Activated CD8-positive, alpha-beta T cell treated with anti-CD3 and anti-CD28 coated beads for 36 hours (primary cell): ENCODE data around the gene TRIM29. TPM values are rescaled to one million over a fixed set of nuclear protein-coding genes. Genes with fewer than 3 reads are reported as not detected.

Experiments
- ATAC-seq: fragments of 200-7000 bp; cut with Tn5 transposase; one replicate; pipeline ENCODE4 v1.10.0; 2021; ENCODE audit warnings: mild to moderate bottlenecking, moderate library complexity
- CTCF ChIA-PET: fragments of 350-600 bp; sonication (Branson Sonifier 250); formaldehyde crosslinking; loops from one replicate; lab custom pipeline; 2021; ENCODE audit warnings: antibody characterized with exemption; lab: Charles Lee
- POLR2A ChIA-PET: fragments of 350-600 bp; sonication (Branson Sonifier 250); formaldehyde crosslinking; loops from one replicate; lab custom pipeline; 2021; ENCODE audit warnings: antibody characterized with exemption; lab: Charles Lee
- DNase-seq: peaks from one replicate; pipeline ENCODE4 v3.0.0-alpha.2; 2020
- H3K27ac Mint-ChIP-seq: one replicate; pipeline ENCODE4 v1.8.0; 2021; ENCODE audit warnings: mild to moderate bottlenecking, mixed read lengths
- H3K27me3 Mint-ChIP-seq: one replicate; pipeline ENCODE4 v1.8.0; 2021; ENCODE audit warnings: mixed read lengths
- H3K36me3 Mint-ChIP-seq: one replicate; pipeline ENCODE4 v1.8.0; 2021; ENCODE audit warnings: low read depth, mixed read lengths
- H3K4me1 Mint-ChIP-seq: one replicate; pipeline ENCODE4 v1.8.0; 2021; ENCODE audit warnings: low read depth, mixed read lengths
- H3K4me3 Mint-ChIP-seq: one replicate; pipeline ENCODE4 v1.8.0; 2021; ENCODE audit warnings: mild to moderate bottlenecking, moderate library complexity, mixed read lengths
- H3K9me3 Mint-ChIP-seq: one replicate; pipeline ENCODE4 v1.8.0; 2021; ENCODE audit warnings: mixed read lengths
- intact Hi-C: fragments of 100-400 bp; cut with micrococcal nuclease; formaldehyde crosslinking; loops from one replicate; pipeline ENCODE4 v1.10.0; 2022
- total RNA-seq, 2 experiments: library from RNA; stranded (reverse); gene quantifications; one replicate each; pipeline ENCODE4 v1.2.3, GENCODE V29; 2021
- TF ChIP-seq, protein P1 (sequence below): fragments of 200-600 bp; IDR thresholded peaks from one replicate; pipeline ENCODE4 v1.8.0; 2022; ENCODE audit warnings: antibody characterized with exemption, mild to moderate bottlenecking

TRIM29 gene
- total RNA-seq, 2 experiments from 2014 or later = not detected

DNA sequence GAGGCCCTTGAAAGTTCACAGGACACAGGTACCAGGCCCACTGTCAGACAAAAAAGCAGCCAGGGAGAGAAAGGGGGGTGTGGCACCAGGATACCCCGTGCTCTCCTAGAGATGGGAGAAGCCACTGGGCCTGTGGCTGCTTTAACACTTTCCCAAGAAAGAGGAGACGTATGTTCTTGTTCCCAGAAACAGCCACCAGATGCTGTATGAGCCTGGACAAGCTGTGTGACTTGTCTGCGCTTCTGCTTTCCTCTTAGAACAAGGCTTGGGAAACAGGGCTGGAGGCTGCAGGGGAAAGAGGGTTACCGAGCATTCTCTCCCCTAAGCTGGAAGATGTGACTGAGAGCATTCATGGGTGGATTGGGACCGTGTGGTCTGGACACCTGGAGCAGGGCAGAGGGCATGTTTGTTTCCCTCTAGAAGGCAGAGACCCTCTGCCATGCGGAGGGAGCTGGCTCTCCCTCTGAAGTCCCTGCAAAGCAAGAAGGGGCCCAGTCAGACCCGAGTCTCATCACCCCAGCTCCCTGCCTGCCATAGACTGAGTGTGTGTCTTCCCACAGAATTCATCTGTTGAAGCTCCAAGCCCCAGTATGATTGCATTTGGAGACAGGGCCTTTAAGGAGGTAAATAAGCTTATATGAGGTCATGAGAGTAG lies 74.1 kb downstream of the TRIM29 start:
- H3K36me3 Mint-ChIP-seq = no peaks in the 10 kb centered on the region
- peaks cover 13% of the 10 kb centered on the region for H3K27me3 Mint-ChIP-seq
- TF ChIP-seq, protein P1, sequence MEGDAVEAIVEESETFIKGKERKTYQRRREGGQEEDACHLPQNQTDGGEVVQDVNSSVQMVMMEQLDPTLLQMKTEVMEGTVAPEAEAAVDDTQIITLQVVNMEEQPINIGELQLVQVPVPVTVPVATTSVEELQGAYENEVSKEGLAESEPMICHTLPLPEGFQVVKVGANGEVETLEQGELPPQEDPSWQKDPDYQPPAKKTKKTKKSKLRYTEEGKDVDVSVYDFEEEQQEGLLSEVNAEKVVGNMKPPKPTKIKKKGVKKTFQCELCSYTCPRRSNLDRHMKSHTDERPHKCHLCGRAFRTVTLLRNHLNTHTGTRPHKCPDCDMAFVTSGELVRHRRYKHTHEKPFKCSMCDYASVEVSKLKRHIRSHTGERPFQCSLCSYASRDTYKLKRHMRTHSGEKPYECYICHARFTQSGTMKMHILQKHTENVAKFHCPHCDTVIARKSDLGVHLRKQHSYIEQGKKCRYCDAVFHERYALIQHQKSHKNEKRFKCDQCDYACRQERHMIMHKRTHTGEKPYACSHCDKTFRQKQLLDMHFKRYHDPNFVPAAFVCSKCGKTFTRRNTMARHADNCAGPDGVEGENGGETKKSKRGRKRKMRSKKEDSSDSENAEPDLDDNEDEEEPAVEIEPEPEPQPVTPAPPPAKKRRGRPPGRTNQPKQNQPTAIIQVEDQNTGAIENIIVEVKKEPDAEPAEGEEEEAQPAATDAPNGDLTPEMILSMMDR = no peak
- POLR2A ChIA-PET = no interaction called here
- H3K9me3 Mint-ChIP-seq = no peaks in the 10 kb centered on the region
- DNase-seq (no peak), ATAC-seq (no peak)
- no peaks in the 10 kb centered on the region for H3K4me1 Mint-ChIP-seq
- CTCF ChIA-PET = interaction anchor here (1.1 kb wide), 1 partner anchor 16 kb away, joined by 4 read pairs; no protein-coding TSS in a partner anchor
- no peak overlapping the region for H3K4me3 Mint-ChIP-seq
- intact Hi-C loops = no loop called here
- no peak overlapping the region for H3K27ac Mint-ChIP-seq

DNA sequence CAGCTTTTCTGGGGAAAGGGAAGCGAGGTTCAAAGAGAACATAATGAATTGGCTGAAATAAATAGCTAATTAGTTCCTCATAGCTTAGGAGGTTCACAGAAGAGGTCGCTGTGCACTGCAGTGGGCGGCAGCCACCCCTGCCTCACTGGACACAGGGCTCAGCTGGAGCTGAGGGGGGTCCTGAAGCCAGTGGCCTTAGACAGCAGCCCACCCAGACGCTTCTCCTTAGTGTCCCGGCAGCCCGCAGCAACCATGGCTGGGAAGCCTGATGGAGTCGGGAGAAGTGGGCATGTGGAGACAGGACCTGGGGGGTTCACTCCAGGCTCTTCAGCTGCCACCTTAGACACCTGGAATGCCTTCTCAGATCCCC lies 75.4 kb downstream of the TRIM29 start:
- Mint-ChIP-seq H3K36me3 (no peaks in the 10 kb centered on the region), H3K4me1 (no peaks in the 10 kb centered on the region), H3K27ac (no peak overlapping the region), H3K27me3 (peaks cover 9% of the 10 kb centered on the region), H3K4me3 (no peak overlapping the region), H3K9me3 (no peaks in the 10 kb centered on the region)
- CTCF ChIA-PET = no interaction called here
- DNase-seq (no peak), ATAC-seq (no peak)
- POLR2A ChIA-PET = no interaction called here
- intact Hi-C loops = no loop called here
- TF ChIP-seq, protein P1 = no peak

DNA sequence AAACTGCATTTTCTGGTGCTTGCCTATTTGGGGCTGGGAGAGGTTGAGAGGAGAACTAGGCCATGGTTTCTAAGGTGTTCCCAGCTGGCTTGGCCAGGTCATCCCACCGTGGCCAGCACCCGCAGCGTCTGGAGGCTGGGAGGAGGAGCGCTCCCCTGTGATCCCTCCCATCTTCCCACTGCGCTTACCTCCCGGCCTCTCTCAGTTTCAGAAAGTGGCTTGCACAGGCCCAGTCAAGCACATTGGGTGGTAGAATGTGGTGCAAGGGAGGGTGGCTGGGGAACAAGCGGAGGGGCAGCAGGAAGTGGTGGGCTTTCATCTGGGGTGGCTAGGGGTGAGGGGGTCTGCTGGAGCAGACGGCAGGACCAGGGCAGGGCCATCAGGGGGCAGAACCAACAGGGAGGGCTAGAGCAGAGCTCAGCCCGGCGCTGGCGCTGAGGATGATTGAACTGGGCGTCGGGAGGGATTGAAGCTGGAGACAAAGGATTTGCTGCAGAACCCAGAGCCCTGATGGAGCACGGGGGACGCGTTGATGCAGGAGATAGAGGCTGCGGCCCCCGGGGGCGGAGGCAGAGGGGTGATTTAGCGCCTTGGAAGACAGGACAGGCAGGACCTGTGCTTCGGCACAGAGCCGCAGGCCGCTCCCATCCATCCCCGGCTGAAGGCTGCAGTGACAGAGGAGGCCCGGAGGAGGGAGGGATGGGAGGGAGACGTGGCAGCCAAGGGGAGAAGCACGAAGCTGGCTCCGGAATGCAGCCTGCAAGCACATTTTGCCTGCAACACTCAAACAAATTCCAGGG lies 76.0 kb downstream of the TRIM29 start:
- Mint-ChIP-seq H3K27ac (no peak overlapping the region), H3K27me3 (peaks cover 7% of the 10 kb centered on the region), H3K36me3 (no peaks in the 10 kb centered on the region), H3K9me3 (no peaks in the 10 kb centered on the region), H3K4me3 (no peak overlapping the region), H3K4me1 (no peaks in the 10 kb centered on the region)
- ChIA-PET POLR2A (no interaction called here), CTCF (no interaction called here)
- ATAC-seq = no peak
- intact Hi-C loops = no loop called here
- TF ChIP-seq, protein P1 = no peak
- DNase-seq = no peak

Other genes with a start within 250 kb of the TRIM29 start
- 1 to 10 TPM; 3.7 to 4.6 TPM for gene OAF, start 72.9 kb upstream of the TRIM29 start, total RNA-seq
- gene POU2F3, start 102.0 kb upstream of the TRIM29 start, total RNA-seq = not detected
- under 1 TPM; 0.36 to 0.83 TPM for gene TLCD5, start 187.2 kb upstream of the TRIM29 start, total RNA-seq
- gene ARHGEF12, start 198.3 kb upstream of the TRIM29 start, total RNA-seq = 10 to 100 TPM in 1 of 2 experiments, 1 to 10 TPM in 1; 9.6 to 10.2 TPM